Muscle layer of duodenum (tissue), 2 donors: ENCODE results near the gene CFB.

Experiments used
- H3K27ac ChIP-seq: one replicate; pipeline ENCODE4 v1.7.0; 2013; ENCODE audit warnings: mild to moderate bottlenecking, low read length
- H3K27me3 ChIP-seq: one replicate; pipeline ENCODE4 v1.7.0; 2013; ENCODE audit warnings: low read depth, mild to moderate bottlenecking, control low read depth, low read length
- H3K36me3 ChIP-seq, 2 donors: one replicate each; pipeline ENCODE4 v1.7.0; 2013; ENCODE audit warnings: low read length in 2 of 2, control low read depth in 1 of 2, mild to moderate bottlenecking in 1 of 2; ENCODE audit not compliant: insufficient read depth in 2 of 2, control insufficient read depth in 1 of 2
- H3K4me1 ChIP-seq, 2 donors: one replicate each; pipeline ENCODE4 v1.7.0; 2013; ENCODE audit warnings: low read length in 2 of 2, mild to moderate bottlenecking in 2 of 2, control low read depth in 1 of 2, moderate library complexity in 1 of 2; ENCODE audit not compliant: insufficient read depth in 2 of 2, control insufficient read depth in 1 of 2
- H3K4me3 ChIP-seq, 2 donors: one replicate each; pipeline ENCODE4 v1.7.0; 2013; ENCODE audit warnings: low read length in 2 of 2, low read depth in 1 of 2, mild to moderate bottlenecking in 1 of 2
- H3K9me3 ChIP-seq, 2 donors: one replicate each; pipeline ENCODE4 v1.7.0; 2013; ENCODE audit warnings: low read length in 2 of 2, control low read depth in 1 of 2, mild to moderate bottlenecking in 1 of 2; ENCODE audit not compliant: control insufficient read depth in 1 of 2
- donor health status: healthy.

The CFB gene

DNA sequence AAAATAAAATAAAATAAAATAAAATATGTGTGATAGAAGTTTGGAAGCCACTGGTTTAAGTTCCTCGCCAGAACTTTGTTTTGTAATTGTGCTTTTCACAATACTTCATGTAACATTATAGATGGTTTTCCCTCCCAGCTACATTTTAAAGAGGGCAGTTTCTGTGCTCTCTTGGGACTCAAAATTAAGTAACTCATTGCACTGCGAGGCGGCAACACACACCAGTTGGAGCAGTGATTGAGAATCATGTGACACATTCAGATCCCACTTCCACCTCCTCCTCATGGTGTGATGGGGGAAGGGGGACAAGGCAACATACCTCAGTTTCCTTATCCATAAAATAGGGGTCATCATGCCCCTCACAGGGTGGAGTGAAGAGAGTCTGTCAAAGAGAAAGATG, 10.9 kb upstream of the CFB start:
- Histone ChIP-seq H3K27ac (no peak overlapping the region), H3K9me3 (no peaks in the 10 kb centered on the region), H3K4me1 (no peaks in the 10 kb centered on the region), H3K36me3 (no peaks in the 10 kb centered on the region), H3K4me3 (no peak overlapping the region), H3K27me3 (no peaks in the 10 kb centered on the region)

DNA sequence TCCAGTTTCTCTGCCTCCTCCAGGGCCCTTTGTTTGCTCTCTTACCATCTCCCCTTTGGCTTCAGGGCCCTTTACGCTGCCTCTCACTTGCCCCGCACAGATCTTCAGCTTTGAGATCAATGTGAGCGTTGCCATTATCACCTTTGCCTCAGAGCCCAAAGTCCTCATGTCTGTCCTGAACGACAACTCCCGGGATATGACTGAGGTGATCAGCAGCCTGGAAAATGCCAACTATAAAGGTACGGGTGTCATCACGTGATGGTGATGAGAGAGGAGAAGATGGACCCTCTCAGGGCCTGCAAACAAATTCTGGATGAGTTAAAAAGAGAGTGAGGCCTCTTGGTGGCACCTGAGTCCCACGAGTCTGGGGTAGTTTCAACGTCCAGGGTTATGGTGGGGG, 10.1 kb upstream of the CFB start:
- no peaks in the 10 kb centered on the region for H3K9me3 ChIP-seq
- no peaks in the 10 kb centered on the region for H3K27me3 ChIP-seq
- H3K4me3 ChIP-seq, result no peak overlapping the region
- H3K36me3 ChIP-seq, result no peaks in the 10 kb centered on the region
- no peaks in the 10 kb centered on the region for H3K4me1 ChIP-seq
- H3K27ac ChIP-seq, result no peak overlapping the region

DNA sequence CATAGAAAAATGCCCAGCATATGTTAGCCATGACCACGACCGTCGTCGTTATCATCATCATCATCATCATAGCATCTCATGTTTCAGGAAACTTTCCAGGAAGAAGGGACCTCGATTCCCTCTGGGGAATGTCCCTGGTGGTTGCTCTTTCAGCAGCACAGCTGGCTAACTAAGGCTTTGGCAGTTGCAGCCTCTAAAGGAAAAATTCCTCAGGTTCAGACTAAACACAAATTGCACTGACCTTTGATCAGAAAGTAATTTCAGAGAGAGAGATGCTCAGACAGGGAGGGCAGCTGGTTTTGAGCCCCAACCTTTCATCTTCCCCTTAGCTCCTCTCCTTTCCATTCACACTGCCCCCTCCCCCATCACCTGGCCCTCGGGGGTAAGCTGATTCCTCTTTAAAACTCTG, 5.6 kb upstream of the CFB start:
- H3K4me3 ChIP-seq, result no peak overlapping the region
- H3K36me3 ChIP-seq, result no peaks in the 10 kb centered on the region
- H3K27me3 ChIP-seq, result no peaks in the 10 kb centered on the region
- no peak overlapping the region for H3K27ac ChIP-seq
- no peaks in the 10 kb centered on the region for H3K9me3 ChIP-seq
- peaks cover 0 to 5% of the 10 kb centered on the region in 2 donors for H3K4me1 ChIP-seq

DNA sequence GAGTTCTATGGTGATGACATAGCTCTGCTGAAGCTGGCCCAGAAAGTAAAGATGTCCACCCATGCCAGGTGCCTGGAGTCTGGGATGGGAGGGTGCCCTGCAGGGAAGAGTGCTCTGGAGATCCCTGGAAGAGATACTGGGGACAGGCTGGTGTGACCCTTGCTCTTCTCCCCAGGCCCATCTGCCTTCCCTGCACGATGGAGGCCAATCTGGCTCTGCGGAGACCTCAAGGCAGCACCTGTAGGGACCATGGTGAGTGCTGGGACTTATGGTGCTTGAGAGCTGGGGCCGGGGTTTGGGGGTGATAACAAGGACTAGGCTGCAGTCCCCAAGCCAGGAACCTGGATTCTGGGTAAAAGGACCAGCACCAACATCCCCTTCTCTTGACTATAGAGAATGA, 2.2 kb upstream of the CFB start:
- Histone ChIP-seq H3K4me1 (peaks cover 5 to 14% of the 10 kb centered on the region in 2 donors), H3K27me3 (no peaks in the 10 kb centered on the region), H3K9me3 (no peaks in the 10 kb centered on the region), H3K36me3 (no peaks in the 10 kb centered on the region), H3K4me3 (no peak overlapping the region), H3K27ac (no peak overlapping the region)

DNA sequence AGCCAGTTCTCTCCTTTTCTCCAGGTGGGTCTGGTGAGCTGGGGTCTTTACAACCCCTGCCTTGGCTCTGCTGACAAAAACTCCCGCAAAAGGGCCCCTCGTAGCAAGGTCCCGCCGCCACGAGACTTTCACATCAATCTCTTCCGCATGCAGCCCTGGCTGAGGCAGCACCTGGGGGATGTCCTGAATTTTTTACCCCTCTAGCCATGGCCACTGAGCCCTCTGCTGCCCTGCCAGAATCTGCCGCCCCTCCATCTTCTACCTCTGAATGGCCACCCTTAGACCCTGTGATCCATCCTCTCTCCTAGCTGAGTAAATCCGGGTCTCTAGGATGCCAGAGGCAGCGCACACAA, 765 bp upstream of the CFB start:
- no peaks in the 10 kb centered on the region for H3K27me3 ChIP-seq
- peak overlapping the region; percentile 12 to 56 for H3K4me3 ChIP-seq
- peaks cover 5 to 14% of the 10 kb centered on the region in 2 donors for H3K4me1 ChIP-seq
- no peaks in the 10 kb centered on the region for H3K9me3 ChIP-seq
- H3K27ac ChIP-seq, result peak overlapping the region; percentile 76
- no peaks in the 10 kb centered on the region for H3K36me3 ChIP-seq

DNA sequence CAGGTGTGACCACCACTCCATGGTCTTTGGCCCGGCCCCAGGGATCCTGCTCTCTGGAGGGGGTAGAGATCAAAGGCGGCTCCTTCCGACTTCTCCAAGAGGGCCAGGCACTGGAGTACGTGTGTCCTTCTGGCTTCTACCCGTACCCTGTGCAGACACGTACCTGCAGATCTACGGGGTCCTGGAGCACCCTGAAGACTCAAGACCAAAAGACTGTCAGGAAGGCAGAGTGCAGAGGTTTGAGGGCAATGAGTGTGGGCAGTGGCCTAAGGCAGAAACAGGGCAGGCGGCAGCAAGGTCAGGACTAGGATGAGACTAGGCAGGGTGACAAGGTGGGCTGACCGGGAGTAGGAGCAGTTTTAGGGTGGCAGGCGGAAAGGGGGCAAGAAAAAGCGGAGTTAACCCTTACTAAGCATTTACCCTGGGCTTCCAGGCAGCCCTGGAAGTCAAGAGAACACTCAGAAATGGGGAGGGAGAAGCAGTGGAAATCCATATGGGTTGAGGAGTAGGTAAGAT, 533 bp downstream of the CFB start:
- Histone ChIP-seq H3K36me3 (peaks cover 2 to 4% of the 10 kb centered on the region in 2 donors), H3K27me3 (no peaks in the 10 kb centered on the region), H3K27ac (peak overlapping the region; percentile 76), H3K4me1 (peaks cover 5 to 14% of the 10 kb centered on the region in 2 donors), H3K9me3 (no peaks in the 10 kb centered on the region), H3K4me3 (peak overlapping the region; percentile 12 to 56)

DNA sequence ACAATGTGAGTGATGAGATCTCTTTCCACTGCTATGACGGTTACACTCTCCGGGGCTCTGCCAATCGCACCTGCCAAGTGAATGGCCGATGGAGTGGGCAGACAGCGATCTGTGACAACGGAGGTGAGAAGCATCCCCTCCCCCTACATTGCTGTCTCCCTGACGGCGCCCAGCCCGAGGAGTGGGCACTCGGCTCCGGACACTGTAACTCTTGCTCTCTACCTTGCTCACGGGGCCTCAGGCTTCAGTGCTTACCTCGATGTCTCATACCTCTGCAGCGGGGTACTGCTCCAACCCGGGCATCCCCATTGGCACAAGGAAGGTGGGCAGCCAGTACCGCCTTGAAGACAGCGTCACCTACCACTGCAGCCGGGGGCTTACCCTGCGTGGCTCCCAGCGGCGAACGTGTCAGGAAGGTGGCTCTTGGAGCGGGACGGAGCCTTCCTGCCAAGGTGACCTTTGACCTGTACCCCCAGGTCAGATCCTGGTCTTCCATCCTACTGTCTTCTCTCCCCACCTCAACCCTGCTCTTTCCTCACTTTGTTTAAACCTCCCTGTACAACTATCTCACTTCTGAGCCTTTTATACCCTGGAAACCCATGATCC, 1.3 kb downstream of the CFB start:
- Histone ChIP-seq H3K4me1 (peaks cover 5 to 14% of the 10 kb centered on the region in 2 donors), H3K9me3 (no peaks in the 10 kb centered on the region), H3K27me3 (no peaks in the 10 kb centered on the region), H3K27ac (no peak overlapping the region), H3K4me3 (no peak overlapping the region), H3K36me3 (peaks cover 9 to 11% of the 10 kb centered on the region in 2 donors)

DNA sequence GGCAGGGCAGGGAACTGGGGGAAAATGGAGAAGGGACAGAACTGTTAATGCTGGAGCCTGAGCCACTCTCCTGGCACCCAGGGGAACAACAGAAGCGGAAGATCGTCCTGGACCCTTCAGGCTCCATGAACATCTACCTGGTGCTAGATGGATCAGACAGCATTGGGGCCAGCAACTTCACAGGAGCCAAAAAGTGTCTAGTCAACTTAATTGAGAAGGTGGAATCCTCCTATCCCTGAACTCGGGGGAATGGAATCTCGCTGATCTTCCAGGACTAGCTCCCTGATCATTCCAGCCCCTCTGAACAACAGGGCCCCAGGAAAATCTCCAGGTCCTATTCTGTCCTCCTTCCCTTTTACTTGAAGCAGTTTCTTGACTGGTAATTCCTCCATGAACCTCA, 2.0 kb downstream of the CFB start:
- Histone ChIP-seq H3K9me3 (no peaks in the 10 kb centered on the region), H3K27ac (no peak overlapping the region), H3K4me3 (no peak overlapping the region), H3K4me1 (peaks cover 5 to 14% of the 10 kb centered on the region in 2 donors), H3K36me3 (peaks cover 14 to 15% of the 10 kb centered on the region in 2 donors), H3K27me3 (no peaks in the 10 kb centered on the region)

DNA sequence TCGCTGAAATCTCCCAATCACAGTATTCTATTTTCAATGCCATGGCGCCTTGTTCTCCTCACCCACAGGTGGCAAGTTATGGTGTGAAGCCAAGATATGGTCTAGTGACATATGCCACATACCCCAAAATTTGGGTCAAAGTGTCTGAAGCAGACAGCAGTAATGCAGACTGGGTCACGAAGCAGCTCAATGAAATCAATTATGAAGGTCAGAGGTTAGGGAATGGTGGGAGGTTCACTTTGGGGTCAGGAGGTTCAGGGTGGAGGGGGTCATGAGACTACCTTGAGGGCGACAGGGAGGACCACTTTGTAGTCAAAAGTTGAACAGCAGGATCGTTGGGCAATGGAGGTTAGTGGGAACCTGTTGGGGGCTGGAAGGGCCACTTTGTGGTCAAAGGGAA, 2.4 kb downstream of the CFB start:
- H3K4me3 ChIP-seq, result no peak overlapping the region
- H3K9me3 ChIP-seq, result no peaks in the 10 kb centered on the region
- H3K4me1 ChIP-seq, result peaks cover 5 to 14% of the 10 kb centered on the region in 2 donors
- peaks cover 18 to 19% of the 10 kb centered on the region in 2 donors for H3K36me3 ChIP-seq
- H3K27ac ChIP-seq, result no peak overlapping the region
- no peaks in the 10 kb centered on the region for H3K27me3 ChIP-seq

DNA sequence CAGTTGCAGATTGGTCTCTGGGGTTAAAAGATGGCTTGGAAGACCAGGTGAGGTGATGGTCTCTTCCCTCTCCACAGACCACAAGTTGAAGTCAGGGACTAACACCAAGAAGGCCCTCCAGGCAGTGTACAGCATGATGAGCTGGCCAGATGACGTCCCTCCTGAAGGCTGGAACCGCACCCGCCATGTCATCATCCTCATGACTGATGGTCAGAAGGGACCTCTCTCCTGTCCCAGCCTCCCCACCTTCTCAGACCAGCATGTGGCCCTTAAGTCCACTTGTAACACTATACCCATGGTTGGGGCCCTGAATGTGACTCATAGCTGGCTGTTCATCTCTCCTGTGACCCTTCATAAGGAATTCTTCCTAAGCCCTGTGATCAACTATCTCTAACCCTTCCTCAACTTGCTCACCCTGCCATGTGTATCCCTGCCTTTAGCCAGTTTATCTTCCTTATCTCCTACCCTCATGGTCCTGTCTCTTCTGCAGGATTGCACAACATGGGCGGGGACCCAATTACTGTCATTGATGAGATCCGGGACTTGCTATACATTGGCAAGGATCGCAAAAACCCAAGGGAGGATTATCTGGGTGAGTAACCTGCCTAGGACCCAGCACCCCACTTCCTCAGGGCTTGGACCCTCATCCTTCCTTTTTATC, 3.0 kb downstream of the CFB start:
- H3K9me3 ChIP-seq, result no peaks in the 10 kb centered on the region
- H3K27me3 ChIP-seq, result no peaks in the 10 kb centered on the region
- H3K27ac ChIP-seq, result no peak overlapping the region
- H3K36me3 ChIP-seq, result peaks cover 24 to 25% of the 10 kb centered on the region in 2 donors
- H3K4me1 ChIP-seq, result peaks cover 5 to 14% of the 10 kb centered on the region in 2 donors
- H3K4me3 ChIP-seq, result no peak overlapping the region

DNA sequence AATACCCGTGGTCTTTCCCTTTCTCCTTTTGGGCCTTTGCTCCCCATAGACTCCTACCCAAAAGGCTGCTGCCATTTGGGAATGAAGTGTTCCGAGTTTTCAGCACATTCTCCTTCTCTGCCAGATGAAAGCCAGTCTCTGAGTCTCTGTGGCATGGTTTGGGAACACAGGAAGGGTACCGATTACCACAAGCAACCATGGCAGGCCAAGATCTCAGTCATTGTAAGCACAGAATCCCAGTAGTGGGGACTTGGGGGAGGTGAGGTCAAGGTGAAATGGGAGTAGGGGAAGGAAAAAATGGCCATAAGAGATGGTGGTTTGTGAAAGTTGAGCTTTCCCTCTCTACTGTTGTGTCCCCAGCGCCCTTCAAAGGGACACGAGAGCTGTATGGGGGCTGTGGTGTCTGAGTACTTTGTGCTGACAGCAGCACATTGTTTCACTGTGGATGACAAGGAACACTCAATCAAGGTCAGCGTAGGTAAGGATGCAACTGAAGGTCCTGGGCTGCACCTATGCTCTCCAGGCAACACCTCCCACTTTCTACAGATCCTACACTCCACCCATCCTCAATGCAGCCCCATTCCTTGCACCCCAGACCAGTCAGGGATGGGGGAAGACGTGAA, 4.1 kb downstream of the CFB start:
- peaks cover 5 to 9% of the 10 kb centered on the region in 2 donors for H3K4me1 ChIP-seq
- H3K36me3 ChIP-seq, result peaks cover 36% of the 10 kb centered on the region in 2 donors
- H3K4me3 ChIP-seq, result no peak overlapping the region
- no peak overlapping the region for H3K27ac ChIP-seq
- H3K27me3 ChIP-seq, result no peaks in the 10 kb centered on the region
- H3K9me3 ChIP-seq, result no peaks in the 10 kb centered on the region
